ENCODE results near the gene NOS1AP.

DNA sequence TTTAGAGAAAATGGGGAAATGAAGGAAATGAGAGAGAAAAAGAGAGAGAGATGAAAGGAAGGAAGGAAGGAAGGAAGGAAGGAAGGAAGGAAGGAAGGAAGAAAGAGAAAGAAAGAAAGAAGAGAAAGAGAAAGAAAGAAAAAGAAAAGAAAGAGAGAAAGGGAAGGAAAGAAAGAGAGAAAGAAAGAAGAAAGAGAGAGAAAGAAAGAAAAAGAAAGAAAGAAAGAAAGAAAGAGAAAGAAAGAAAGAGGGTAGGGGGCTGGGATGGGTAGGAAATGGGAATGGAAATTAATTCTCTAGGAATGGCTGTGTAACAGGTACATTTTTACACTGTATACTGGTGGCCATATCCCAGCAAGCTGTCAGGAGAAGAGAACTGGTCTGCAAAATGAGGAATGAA is 346.7 kb downstream of the NOS1AP start:
- TF ChIP-seq, protein P1, sequence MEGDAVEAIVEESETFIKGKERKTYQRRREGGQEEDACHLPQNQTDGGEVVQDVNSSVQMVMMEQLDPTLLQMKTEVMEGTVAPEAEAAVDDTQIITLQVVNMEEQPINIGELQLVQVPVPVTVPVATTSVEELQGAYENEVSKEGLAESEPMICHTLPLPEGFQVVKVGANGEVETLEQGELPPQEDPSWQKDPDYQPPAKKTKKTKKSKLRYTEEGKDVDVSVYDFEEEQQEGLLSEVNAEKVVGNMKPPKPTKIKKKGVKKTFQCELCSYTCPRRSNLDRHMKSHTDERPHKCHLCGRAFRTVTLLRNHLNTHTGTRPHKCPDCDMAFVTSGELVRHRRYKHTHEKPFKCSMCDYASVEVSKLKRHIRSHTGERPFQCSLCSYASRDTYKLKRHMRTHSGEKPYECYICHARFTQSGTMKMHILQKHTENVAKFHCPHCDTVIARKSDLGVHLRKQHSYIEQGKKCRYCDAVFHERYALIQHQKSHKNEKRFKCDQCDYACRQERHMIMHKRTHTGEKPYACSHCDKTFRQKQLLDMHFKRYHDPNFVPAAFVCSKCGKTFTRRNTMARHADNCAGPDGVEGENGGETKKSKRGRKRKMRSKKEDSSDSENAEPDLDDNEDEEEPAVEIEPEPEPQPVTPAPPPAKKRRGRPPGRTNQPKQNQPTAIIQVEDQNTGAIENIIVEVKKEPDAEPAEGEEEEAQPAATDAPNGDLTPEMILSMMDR (IDR thresholded peaks at IDR 0.05): no peak
- no peak for TF ChIP-seq GATA2 (CRISPR knock-in tag; IDR thresholded peaks at IDR 0.05)
- TF ChIP-seq CHD2 (IDR thresholded peaks at IDR 0.05; ENCODE audit: low read length, partially characterized antibody): no peak
- TF ChIP-seq EP300 (IDR thresholded peaks at IDR 0.05; ENCODE audit: borderline replicate concordance in 1 of 2, low read depth in 1 of 2, low read length in 1 of 2): no peak
- TF ChIP-seq TCF12 (IDR thresholded peaks at IDR 0.05): no peak
- TF ChIP-seq, protein P2, sequence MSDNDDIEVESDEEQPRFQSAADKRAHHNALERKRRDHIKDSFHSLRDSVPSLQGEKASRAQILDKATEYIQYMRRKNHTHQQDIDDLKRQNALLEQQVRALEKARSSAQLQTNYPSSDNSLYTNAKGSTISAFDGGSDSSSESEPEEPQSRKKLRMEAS (IDR thresholded peaks at IDR 0.05; ENCODE audit: low read depth): no peak
- TF ChIP-seq RAD21 (IDR thresholded peaks at IDR 0.05; ENCODE audit: low read length): no peak
- TF ChIP-seq GABPA (IDR thresholded peaks at IDR 0.05; ENCODE audit: low read depth): no peak
- TF ChIP-seq PBX3 (IDR thresholded peaks at IDR 0.05): no peak
- no peak for TF ChIP-seq FOXM1 (IDR thresholded peaks at IDR 0.05; ENCODE audit: low read depth)
- no peak for TF ChIP-seq RFX5 (IDR thresholded peaks at IDR 0.05; ENCODE audit: low read length)
- TF ChIP-seq SIN3A (IDR thresholded peaks at IDR 0.05; ENCODE audit: borderline replicate concordance, low read depth, low read length): no peak
- TF ChIP-seq JUND (IDR thresholded peaks at IDR 0.05): no peak

Measured in SK-N-SH (cell line).